Keratinocyte (primary cell): Measurements from ENCODE around the gene CC2D1A.

Experiments used
- CTCF ChIP-seq, 3 experiments: IDR thresholded peaks in 1 of 3; conservative IDR thresholded peaks in 1 of 3; optimal IDR thresholded peaks in 1 of 3; 2 replicates in 2 of 3; 3 replicates in 1 of 3; pipeline versions ENCODE3 to v1.5.1; 2011; ENCODE audit warnings: low read length in 3 of 3, mild to moderate bottlenecking in 3 of 3, moderate library complexity in 2 of 3, control low read depth in 1 of 3, inconsistent platforms in 1 of 3; ENCODE audit not compliant: insufficient read depth in 2 of 3; ENCODE audit errors: extremely low read depth in 1 of 3
- EZH2 ChIP-seq: IDR thresholded peaks from one replicate; pipeline ENCODE4 v1.6.1; 2012; ENCODE audit warnings: inconsistent platforms, mild to moderate bottlenecking, low read length, moderate library complexity

- TF ChIP-seq CTCF (optimal IDR thresholded peaks at IDR 0.05 in 1 of 3, IDR thresholded peaks at IDR 0.05 in 1 of 3, conservative IDR thresholded peaks at IDR 0.05 in 1 of 3; ENCODE audit: extremely low read depth in 1 of 3, insufficient read depth in 2 of 3, low read length in 3 of 3) = no peak
- no peak for TF ChIP-seq EZH2
These were observed 21.0 kb upstream of the CC2D1A start for GRCh38 chr19:13884726-13885591.
